ENCODE measurements around the gene SCD5.

DNA sequence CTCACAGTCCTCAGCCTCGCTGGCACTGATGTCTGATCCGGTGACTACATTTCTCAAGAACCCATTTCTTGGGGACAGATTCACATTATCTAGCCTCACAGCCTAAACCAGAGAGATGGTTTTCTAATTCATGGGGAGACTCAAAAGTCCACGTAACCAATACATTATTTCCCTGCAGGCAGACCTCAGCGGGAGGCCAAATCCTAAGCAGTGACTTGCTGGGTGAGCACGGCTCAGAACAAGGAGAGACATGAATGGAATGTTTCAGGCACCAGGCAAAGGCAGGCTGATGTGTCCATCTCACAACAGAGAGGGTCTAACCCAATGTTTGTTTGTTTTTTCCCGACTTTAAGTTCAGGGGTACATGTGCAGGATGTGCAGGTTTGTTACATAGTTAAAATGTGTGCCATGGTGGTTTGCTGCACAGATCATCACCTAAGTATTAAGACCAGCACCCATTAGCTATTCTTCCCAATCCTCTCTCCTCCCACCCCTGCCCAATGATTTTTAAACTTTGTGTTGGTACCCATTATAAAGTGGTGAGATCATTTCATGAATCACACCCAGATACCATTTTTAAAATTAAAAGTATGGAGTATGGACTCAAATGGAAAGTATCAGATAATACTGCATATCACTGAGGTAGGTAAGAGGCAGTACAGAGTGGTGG is 53.3 kb downstream of the SCD5 start:
- TF ChIP-seq, protein P1, sequence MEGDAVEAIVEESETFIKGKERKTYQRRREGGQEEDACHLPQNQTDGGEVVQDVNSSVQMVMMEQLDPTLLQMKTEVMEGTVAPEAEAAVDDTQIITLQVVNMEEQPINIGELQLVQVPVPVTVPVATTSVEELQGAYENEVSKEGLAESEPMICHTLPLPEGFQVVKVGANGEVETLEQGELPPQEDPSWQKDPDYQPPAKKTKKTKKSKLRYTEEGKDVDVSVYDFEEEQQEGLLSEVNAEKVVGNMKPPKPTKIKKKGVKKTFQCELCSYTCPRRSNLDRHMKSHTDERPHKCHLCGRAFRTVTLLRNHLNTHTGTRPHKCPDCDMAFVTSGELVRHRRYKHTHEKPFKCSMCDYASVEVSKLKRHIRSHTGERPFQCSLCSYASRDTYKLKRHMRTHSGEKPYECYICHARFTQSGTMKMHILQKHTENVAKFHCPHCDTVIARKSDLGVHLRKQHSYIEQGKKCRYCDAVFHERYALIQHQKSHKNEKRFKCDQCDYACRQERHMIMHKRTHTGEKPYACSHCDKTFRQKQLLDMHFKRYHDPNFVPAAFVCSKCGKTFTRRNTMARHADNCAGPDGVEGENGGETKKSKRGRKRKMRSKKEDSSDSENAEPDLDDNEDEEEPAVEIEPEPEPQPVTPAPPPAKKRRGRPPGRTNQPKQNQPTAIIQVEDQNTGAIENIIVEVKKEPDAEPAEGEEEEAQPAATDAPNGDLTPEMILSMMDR (IDR thresholded peaks at IDR 0.05), result no peak
- TF ChIP-seq POLR2A (IDR thresholded peaks at IDR 0.05), result no peak

Measured in right lobe of liver (tissue), 4 donors.